Neural cell (in vitro differentiated cells): ENCODE data around the gene TMEM30B. TPM values are rescaled to one million over a fixed set of nuclear protein-coding genes. Genes with fewer than 3 reads are reported as not detected.
A peak's percentile ranks its signal among the peaks of the same experiment; 100 is the strongest.

Experiments used
- H2AFZ ChIP-seq: fragments of 200-600, 300-800 bp; sonication (generic), shearing (Covaris generic); 2 replicates; pipeline ENCODE4 v1.6.0; 2014; ENCODE audit warnings: low read depth, mild to moderate bottlenecking, antibody characterized with exemption, low read length, moderate library complexity
- H3F3A ChIP-seq: fragments of 200-600 bp; shearing (Covaris generic); 2 replicates; pipeline ENCODE4 v1.6.1; 2016; ENCODE audit warnings: mild to moderate bottlenecking, moderate library complexity, mixed read lengths, antibody characterized with exemption, low read length; ENCODE audit not compliant: insufficient read depth, poor library complexity, severe bottlenecking
- H3K27ac ChIP-seq: fragments of 200-600, 300-800 bp; sonication (generic), shearing (Covaris generic); 2 replicates; pipeline ENCODE4 v1.5.1; 2014; ENCODE audit warnings: mild to moderate bottlenecking, low read length, moderate library complexity
- H3K27me3 ChIP-seq: fragments of 300-800, 200-600 bp; sonication (generic), shearing (Covaris generic); 2 replicates; pipeline ENCODE4 v1.6.0; 2014; ENCODE audit warnings: mild to moderate bottlenecking, low read depth, low read length, moderate library complexity; ENCODE audit not compliant: insufficient read depth
- H3K36me3 ChIP-seq: fragments of 300-800, 200-600 bp; sonication (generic), shearing (Covaris generic); 2 replicates; pipeline ENCODE4 v1.5.1; 2014; ENCODE audit warnings: mild to moderate bottlenecking, antibody characterized with exemption, low read length, moderate library complexity; ENCODE audit not compliant: insufficient read depth
- H3K4me2 ChIP-seq: fragments of 300-800, 200-600 bp; sonication (generic), shearing (Covaris generic); 2 replicates; pipeline ENCODE4 v1.6.0; 2014; ENCODE audit warnings: mild to moderate bottlenecking, low read length
- H3K4me3 ChIP-seq: fragments of 300-800, 200-600 bp; sonication (generic), shearing (Covaris generic); 2 replicates; pipeline ENCODE4 v1.5.1; 2014; ENCODE audit warnings: mild to moderate bottlenecking, low read length, moderate library complexity
- H3K79me2 ChIP-seq: fragments of 200-600 bp; shearing (Covaris generic); replicated peaks from 2 replicates; pipeline ENCODE4 v1.6.0; 2014; ENCODE audit warnings: mild to moderate bottlenecking, low read length, moderate library complexity; ENCODE audit not compliant: insufficient read depth
- H3K9ac ChIP-seq: fragments of 300-800, 200-600 bp; sonication (generic), shearing (Covaris generic); 2 replicates; pipeline ENCODE4 v1.6.1; 2016; ENCODE audit warnings: mild to moderate bottlenecking, low read length, mixed read lengths
- H3K9me2 ChIP-seq: fragments of 200-600 bp; shearing (Covaris generic); 2 replicates; pipeline ENCODE4 v1.6.1; 2016; ENCODE audit warnings: mild to moderate bottlenecking, low read length, mixed read lengths; ENCODE audit not compliant: insufficient read depth
- H3K9me3 ChIP-seq: fragments of 200-600, 300-800 bp; sonication (generic), shearing (Covaris generic); 2 replicates; pipeline ENCODE4 v1.6.1; 2016; ENCODE audit warnings: mild to moderate bottlenecking, mixed run types, low read length, moderate library complexity, mixed read lengths
- H4K20me1 ChIP-seq: fragments of 200-600 bp; shearing (Covaris generic); 2 replicates; pipeline ENCODE4 v1.6.1; 2016; ENCODE audit warnings: mild to moderate bottlenecking, mixed run types; ENCODE audit not compliant: insufficient read depth
- CTCF ChIP-seq: fragments of 450-650 bp; IDR thresholded peaks from 2 replicates; pipeline ENCODE4 v1.5.1; 2014; ENCODE audit warnings: antibody characterized with exemption, mild to moderate bottlenecking, moderate library complexity; ENCODE audit not compliant: poor library complexity, severe bottlenecking
- EP300 ChIP-seq: fragments of 450-650 bp; conservative IDR thresholded peaks from 2 replicates; pipeline ENCODE4 v1.6.1; 2014; ENCODE audit warnings: antibody characterized with exemption, mild to moderate bottlenecking, moderate library complexity; ENCODE audit not compliant: poor library complexity, severe bottlenecking
- EZH2 ChIP-seq: fragments of 200-600, 300-800 bp; shearing (Covaris generic), sonication (generic); IDR thresholded peaks from 2 replicates; pipeline ENCODE4 v1.6.1; 2014; ENCODE audit warnings: antibody characterized with exemption, low read length, borderline replicate concordance, mild to moderate bottlenecking; ENCODE audit not compliant: insufficient read depth, poor library complexity, severe bottlenecking
- MXI1 ChIP-seq: fragments of 450-650 bp; conservative IDR thresholded peaks from 2 replicates; pipeline ENCODE4 v1.6.1; 2014; ENCODE audit warnings: antibody characterized with exemption, mild to moderate bottlenecking; ENCODE audit not compliant: poor library complexity, severe bottlenecking
- POLR2AphosphoS5 ChIP-seq: IDR thresholded peaks from 2 replicates; pipeline ENCODE4 v1.6.1; 2012
- RAD21 ChIP-seq: fragments of 450-650 bp; conservative IDR thresholded peaks from 2 replicates; pipeline ENCODE4 v1.6.1; 2014; ENCODE audit warnings: antibody characterized with exemption, mild to moderate bottlenecking, moderate library complexity
- REST ChIP-seq: IDR thresholded peaks from 2 replicates; pipeline ENCODE4 v1.6.1; 2012; ENCODE audit warnings: borderline replicate concordance
- SMC3 ChIP-seq: fragments of 450-650 bp; conservative IDR thresholded peaks from 2 replicates; pipeline ENCODE4 v1.6.1; 2014; ENCODE audit warnings: antibody characterized with exemption, mild to moderate bottlenecking, moderate library complexity; ENCODE audit not compliant: poor library complexity
- TAF1 ChIP-seq: IDR thresholded peaks from 2 replicates; pipeline ENCODE4 v1.6.1; 2012; ENCODE audit warnings: low read depth
- polyA plus RNA-seq: library from polyadenylated mRNA; depleted of rRNA; stranded (reverse); fragments of >200 nt; gene quantifications from 2 replicates; pipeline ENCODE4 v1.2.3, GENCODE V29; 2014

TMEM30B gene
- polyA plus RNA-seq, 1 donor from 2014 or later, result 0.28 TPM

- peak overlapping the region; percentile 60 for H3K4me3 ChIP-seq
- TF ChIP-seq SMC3 (peak; percentile 75), CTCF (peak; percentile 83), RAD21 (peak; percentile 75), EZH2 (no peak)
- H3K36me3 ChIP-seq, result no peaks in the 10 kb centered on the region
- H4K20me1 ChIP-seq, result no peaks in the 10 kb centered on the region
- H3F3A ChIP-seq, result no peaks in the 10 kb centered on the region
- peak overlapping the region; percentile 31 for H3K4me2 ChIP-seq
- H3K9me2 ChIP-seq, result no peaks in the 10 kb centered on the region
- H3K27me3 ChIP-seq, result peaks cover 5% of the 10 kb centered on the region
- H3K27ac ChIP-seq, result no peak overlapping the region
- no peaks in the 10 kb centered on the region for H3K9me3 ChIP-seq
- H3K9ac ChIP-seq, result peak overlapping the region; percentile 37
- H2AFZ ChIP-seq, result no peak overlapping the region
- no peaks in the 10 kb centered on the region for H3K79me2 ChIP-seq
Measured at GRCh38 chr14:61269321-61270083, 11.6 kb downstream of the TMEM30B start.

- Histone ChIP-seq H3K27me3 (peaks cover 5% of the 10 kb centered on the region), H3F3A (no peaks in the 10 kb centered on the region), H4K20me1 (no peaks in the 10 kb centered on the region), H2AFZ (no peak overlapping the region), H3K9me3 (no peaks in the 10 kb centered on the region), H3K79me2 (no peaks in the 10 kb centered on the region), H3K36me3 (no peaks in the 10 kb centered on the region), H3K4me2 (no peak overlapping the region), H3K9ac (no peak overlapping the region), H3K4me3 (no peak overlapping the region), H3K9me2 (no peaks in the 10 kb centered on the region), H3K27ac (no peak overlapping the region)
- TF ChIP-seq TAF1 (no peak), CTCF (no peak), POLR2AphosphoS5 (no peak), EP300 (no peak), EZH2 (no peak), SMC3 (no peak), RAD21 (no peak), REST (no peak), MXI1 (no peak)
Measured at GRCh38 chr14:61268812-61269211, 12.3 kb downstream of the TMEM30B start.
